ENCODE data around the gene PDE4D. TPM values are rescaled to one million over a fixed set of nuclear protein-coding genes. Genes with fewer than 3 reads are reported as not detected.

The PDE4D gene
- total RNA-seq, 1 experiment from 2014 or later: 2.1 TPM

GRCh38 chr5:59021286-59021673 lies 872.2 kb downstream of the PDE4D start:
- Histone ChIP-seq H2BK15ac (ENCODE audit: low read depth, low read length) (no peak overlapping the region), H2AK5ac (ENCODE audit: insufficient read length, low read length) (no peak overlapping the region), H3K4me1 (ENCODE audit: insufficient read depth, low read length) (no peaks in the 10 kb centered on the region), H3T11ph (ENCODE audit: low read length) (no peak overlapping the region), H3K23ac (ENCODE audit: insufficient read length, low read depth, low read length) (no peak overlapping the region), H3K14ac (ENCODE audit: insufficient read depth, low read length) (no peak overlapping the region), H3K56ac (ENCODE audit: insufficient read length, low read depth, low read length) (no peak overlapping the region), H4K20me1 (ENCODE audit: control insufficient read depth, insufficient read depth, insufficient read length) (no peaks in the 10 kb centered on the region), H2BK120ac (ENCODE audit: low read depth, low read length, poor library complexity, severe bottlenecking) (no peak overlapping the region), H3K79me2 (ENCODE audit: insufficient read depth, low read length) (no peaks in the 10 kb centered on the region), H3K4ac (ENCODE audit: low read depth, low read length) (no peak overlapping the region), H4K8ac (replicated peaks; ENCODE audit: insufficient read length, low read depth, low read length) (no peak overlapping the region), H3K27ac (ENCODE audit: insufficient read length, low read depth, low read length) (no peak overlapping the region), H3K9ac (ENCODE audit: extremely low read depth, insufficient read length, low read length) (no peak overlapping the region), H4K91ac (ENCODE audit: insufficient read length, low read depth, low read length) (no peak overlapping the region), H3K18ac (ENCODE audit: insufficient read length, low read depth, low read length) (no peak overlapping the region), H3K27me3 (ENCODE audit: insufficient read depth, low read length) (no peaks in the 10 kb centered on the region), H2BK12ac (ENCODE audit: insufficient read length, low read depth, low read length) (no peak overlapping the region), H2BK20ac (ENCODE audit: low read depth, low read length, poor library complexity, severe bottlenecking) (no peak overlapping the region), H4K5ac (ENCODE audit: insufficient read length, low read depth, low read length) (no peak overlapping the region), H3K9me3 (ENCODE audit: control insufficient read depth, low read depth, low read length) (no peaks in the 10 kb centered on the region), H2AFZ (ENCODE audit: low read length) (no peak overlapping the region), H3K4me2 (ENCODE audit: insufficient read depth, insufficient read length, low read length) (no peak overlapping the region), H3K79me1 (ENCODE audit: insufficient read depth, low read depth, low read length, poor library complexity, severe bottlenecking) (no peaks in the 10 kb centered on the region), H2BK5ac (ENCODE audit: insufficient read length, low read length) (no peak overlapping the region), H3K23me2 (ENCODE audit: insufficient read length, low read depth, low read length, poor library complexity, severe bottlenecking) (no peaks in the 10 kb centered on the region)
- H3K36me3 Mint-ChIP-seq (ENCODE audit: insufficient read depth in 1 of 3, low read depth in 3 of 3): no peaks in the 10 kb centered on the region
- no peak overlapping the region for H3K4me3 Mint-ChIP-seq
- H3K27me3 Mint-ChIP-seq (ENCODE audit: low read depth): no peaks in the 10 kb centered on the region
- TF ChIP-seq CTCF (conservative IDR thresholded peaks at IDR 0.05): no peak
- H3K27ac Mint-ChIP-seq: no peak overlapping the region
- H3K9me3 Mint-ChIP-seq: no peaks in the 10 kb centered on the region
- H3K4me1 Mint-ChIP-seq: peaks cover 9 to 11% of the 10 kb centered on the region in 2 experiments
- DNase-seq: no peak
